T-helper 2 cell treated with Interferon-gamma antibody and Interleukin-4, amounts not matched to agents 5 μg/mL and 100 μg/mL, for 36 hours (primary cell): ENCODE data around the gene C1QTNF5.

ENCODE experiments used
- DNase-seq: peaks from one replicate; pipeline ENCODE4 v3.0.0; 2021; ENCODE audit warnings: low spot score
- H3K27ac Mint-ChIP-seq: one replicate; pipeline ENCODE4 v1.8.0; 2021; ENCODE audit warnings: mild to moderate bottlenecking, mixed read lengths
- H3K27me3 Mint-ChIP-seq: one replicate; pipeline ENCODE4 v1.8.0; 2021; ENCODE audit warnings: low read depth, mixed read lengths
- H3K36me3 Mint-ChIP-seq: one replicate; pipeline ENCODE4 v1.8.0; 2021; ENCODE audit warnings: low read depth, mixed read lengths
- H3K4me1 Mint-ChIP-seq: one replicate; pipeline ENCODE4 v1.8.0; 2021; ENCODE audit warnings: low read depth, mixed read lengths
- H3K4me3 Mint-ChIP-seq: one replicate; pipeline ENCODE4 v1.8.0; 2022; ENCODE audit warnings: mild to moderate bottlenecking, moderate library complexity, mixed read lengths
- H3K9me3 Mint-ChIP-seq: one replicate; pipeline ENCODE4 v1.8.0; 2021; ENCODE audit warnings: mixed read lengths

C1QTNF5 gene

DNA sequence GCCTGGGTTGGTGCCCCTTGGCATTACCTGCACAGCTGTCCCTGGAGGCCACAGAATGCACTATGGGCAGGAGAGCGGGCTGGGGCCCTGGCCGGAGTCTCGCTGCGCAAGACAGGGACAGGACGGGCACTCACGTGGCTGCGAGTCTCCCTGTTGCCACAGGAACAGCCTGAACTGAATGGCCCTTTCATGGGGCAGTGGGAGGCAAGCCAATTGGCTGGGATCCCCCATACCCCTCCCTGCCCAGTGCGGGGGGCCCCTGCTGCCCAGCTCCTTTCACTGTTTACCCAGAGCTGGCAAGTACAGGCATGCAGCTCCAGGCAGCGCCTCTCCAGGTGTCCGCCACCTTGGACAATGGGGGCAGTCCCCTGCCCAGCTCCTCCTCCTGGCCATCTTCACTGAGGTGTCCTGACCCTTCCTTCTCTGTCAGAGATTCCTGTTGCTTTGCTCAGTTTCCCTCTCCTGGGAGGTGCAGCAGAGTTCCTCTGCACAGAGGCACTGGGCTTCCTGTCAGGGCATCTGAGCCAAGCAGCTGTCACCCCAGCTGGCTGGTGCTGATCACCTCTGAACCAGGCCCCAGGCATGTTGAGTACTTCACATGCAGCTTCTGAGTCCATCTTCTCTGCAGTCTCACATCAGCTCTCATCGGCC is 35.6 kb upstream of the C1QTNF5 start:
- Mint-ChIP-seq H3K4me1 (peaks cover 6% of the 10 kb centered on the region), H3K36me3 (no peaks in the 10 kb centered on the region), H3K4me3 (no peak overlapping the region), H3K27ac (no peak overlapping the region), H3K9me3 (no peaks in the 10 kb centered on the region), H3K27me3 (no peaks in the 10 kb centered on the region)
- DNase-seq = no peak

DNA sequence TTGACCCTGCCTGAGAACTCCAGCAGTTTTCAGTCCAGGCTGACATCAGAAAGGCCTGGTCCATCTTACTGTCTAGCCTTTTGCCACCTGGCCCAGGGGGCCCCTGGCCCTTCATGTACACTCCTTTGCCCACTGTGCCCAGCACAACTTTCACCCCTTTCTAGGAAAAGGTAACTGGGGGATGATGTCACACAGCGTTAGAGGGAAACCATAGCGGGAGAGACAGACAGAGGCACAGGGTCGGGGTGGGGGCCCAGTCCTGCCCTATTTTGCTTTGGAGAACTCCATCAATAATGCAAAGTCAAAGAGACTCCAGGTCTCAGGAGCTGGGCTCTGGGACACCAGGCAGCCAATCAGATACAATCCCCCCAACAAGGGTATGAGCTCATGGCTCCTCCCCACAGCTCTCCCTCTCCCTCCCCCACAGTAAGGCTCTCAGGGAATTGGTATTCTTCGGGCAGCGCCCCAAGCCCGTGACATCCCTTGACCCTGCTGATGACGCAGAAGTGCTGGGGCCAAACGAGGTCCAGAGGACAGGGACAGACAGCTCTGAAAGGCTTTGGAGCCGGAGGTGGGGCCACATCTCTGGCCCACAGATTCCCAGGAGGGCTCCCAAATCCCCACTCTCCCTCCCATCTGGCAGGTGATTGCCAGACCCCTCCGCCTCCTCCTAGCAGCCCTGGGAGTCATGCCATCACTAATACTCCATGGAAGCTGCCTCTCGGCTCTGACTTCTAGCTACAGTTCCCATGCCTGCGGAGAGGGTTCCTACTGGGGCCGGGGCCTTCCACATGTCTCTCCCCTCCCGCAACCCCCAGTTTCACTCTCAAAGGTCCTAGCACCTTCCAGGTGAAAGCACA is 34.9 kb upstream of the C1QTNF5 start:
- no peaks in the 10 kb centered on the region for H3K9me3 Mint-ChIP-seq
- H3K4me1 Mint-ChIP-seq = no peaks in the 10 kb centered on the region
- no peak overlapping the region for H3K4me3 Mint-ChIP-seq
- H3K27ac Mint-ChIP-seq = no peak overlapping the region
- no peaks in the 10 kb centered on the region for H3K27me3 Mint-ChIP-seq
- H3K36me3 Mint-ChIP-seq = no peaks in the 10 kb centered on the region
- no peak for DNase-seq

DNA sequence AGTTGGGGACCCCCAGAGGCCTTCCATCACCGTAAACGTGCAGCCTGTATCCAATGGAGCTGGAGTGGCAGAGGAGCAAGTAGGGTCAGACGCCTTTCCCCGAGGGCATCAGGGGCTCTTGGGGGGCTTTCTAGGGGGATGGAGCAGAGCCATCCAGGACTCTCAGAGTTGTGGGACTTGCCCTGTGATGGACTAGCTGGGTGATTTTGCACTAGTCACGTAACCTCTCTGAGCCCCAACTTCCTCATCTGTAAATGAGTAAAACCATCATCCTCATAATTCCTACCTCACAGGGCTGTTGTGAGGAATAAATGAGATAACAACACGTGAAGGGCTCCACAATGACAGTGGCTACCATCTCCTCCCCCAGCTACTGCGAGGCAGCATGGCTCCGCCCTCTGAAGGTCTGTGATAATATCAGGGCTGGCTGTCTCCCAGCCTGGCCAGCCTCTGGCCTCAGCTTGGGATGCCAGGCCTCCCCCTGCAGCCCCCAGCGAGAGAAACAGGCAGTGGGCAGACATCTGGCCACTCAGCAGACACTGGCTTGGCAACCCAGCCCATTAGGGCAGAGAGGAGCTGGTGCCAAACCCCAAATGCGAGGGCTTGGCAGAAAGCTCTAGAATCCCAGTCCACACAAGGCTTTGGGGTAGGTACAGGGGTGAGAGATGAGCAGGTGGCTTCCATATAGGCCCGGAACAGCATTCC is 34.1 kb upstream of the C1QTNF5 start:
- H3K36me3 Mint-ChIP-seq = no peaks in the 10 kb centered on the region
- DNase-seq = no peak
- H3K4me3 Mint-ChIP-seq = no peak overlapping the region
- no peaks in the 10 kb centered on the region for H3K4me1 Mint-ChIP-seq
- no peaks in the 10 kb centered on the region for H3K27me3 Mint-ChIP-seq
- no peaks in the 10 kb centered on the region for H3K9me3 Mint-ChIP-seq
- H3K27ac Mint-ChIP-seq = no peak overlapping the region

DNA sequence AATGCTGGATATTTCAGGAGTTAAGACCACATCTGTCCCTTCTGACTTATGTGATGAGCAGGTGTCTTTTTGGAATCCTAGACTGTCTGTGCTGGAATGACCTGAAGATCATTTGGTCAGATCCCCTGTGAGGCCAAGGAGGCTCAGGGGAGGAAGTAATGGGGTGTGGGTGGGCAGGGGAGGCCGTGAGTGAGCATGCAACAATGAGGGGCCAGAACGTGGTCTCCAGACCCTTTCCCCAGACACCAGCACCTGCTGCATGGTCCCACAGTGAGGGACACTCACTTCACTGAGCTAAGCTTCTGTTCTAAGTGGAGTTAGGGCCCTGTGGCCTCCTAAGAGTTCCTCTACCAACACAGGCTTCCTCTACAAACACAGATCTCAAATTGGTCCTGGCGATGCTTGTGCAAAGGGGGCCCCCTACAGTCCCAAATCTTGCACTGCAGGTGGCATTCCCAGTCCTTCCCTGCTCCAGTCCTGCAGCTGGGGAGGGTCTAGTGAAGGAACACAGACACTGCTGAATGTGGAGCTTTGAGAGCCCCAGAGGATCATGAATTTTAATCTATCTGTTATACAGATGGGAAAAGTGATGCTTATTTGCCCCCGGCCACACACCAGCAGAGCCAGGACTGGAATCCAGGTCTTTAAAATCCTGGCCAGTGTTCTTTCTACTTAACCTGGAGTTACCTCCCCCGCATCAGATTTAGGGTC is 33.4 kb upstream of the C1QTNF5 start:
- no peaks in the 10 kb centered on the region for H3K9me3 Mint-ChIP-seq
- no peaks in the 10 kb centered on the region for H3K27me3 Mint-ChIP-seq
- no peak overlapping the region for H3K4me3 Mint-ChIP-seq

DNA sequence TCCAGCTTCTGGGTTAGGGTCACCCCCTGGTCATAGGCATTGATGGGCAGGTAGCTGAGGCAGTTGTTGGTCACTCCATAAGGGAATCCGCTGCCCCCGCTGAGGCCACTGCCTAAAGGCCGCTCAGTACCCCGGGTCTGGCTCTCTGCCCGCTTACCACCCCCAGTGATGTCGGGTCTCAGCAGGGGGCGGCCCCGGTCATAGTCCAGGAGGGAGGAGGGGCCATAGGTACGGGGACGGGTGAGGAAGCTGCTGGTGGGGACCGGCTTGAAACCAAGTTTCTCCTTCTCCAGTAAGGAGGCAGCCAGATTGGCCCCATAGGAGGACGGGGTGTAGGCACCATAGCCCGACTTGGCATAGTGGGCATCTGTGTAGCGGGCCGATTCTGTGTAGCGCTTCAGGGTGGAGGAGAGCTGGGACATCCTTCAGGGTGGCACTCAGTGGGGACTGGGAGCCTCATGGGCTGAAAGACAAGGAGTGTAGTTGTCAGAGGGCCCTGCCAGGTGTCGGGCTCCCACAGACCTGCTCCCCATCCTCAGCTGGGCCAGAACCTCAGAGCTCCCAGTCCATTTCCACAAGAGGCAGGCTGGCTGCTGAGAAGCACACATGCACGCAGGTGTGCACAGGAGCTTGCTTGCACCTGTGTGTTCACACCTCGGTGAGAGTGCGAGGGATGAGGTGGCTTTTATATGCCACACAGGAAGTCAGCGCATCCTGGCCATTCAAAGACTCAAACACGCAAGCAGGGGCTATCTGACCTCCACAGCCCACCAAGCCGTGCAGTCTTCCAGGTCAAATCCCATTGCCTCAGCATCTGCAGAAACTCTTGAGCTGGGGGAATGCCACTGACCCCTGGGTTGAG is 32.6 kb upstream of the C1QTNF5 start:
- Mint-ChIP-seq H3K4me1 (no peaks in the 10 kb centered on the region), H3K9me3 (no peaks in the 10 kb centered on the region), H3K27ac (no peak overlapping the region), H3K36me3 (no peaks in the 10 kb centered on the region), H3K4me3 (no peak overlapping the region), H3K27me3 (no peaks in the 10 kb centered on the region)
- no peak for DNase-seq

More for the DNA sequence above, 33.4 kb upstream of the C1QTNF5 start:
- no peak for DNase-seq
- Mint-ChIP-seq H3K27ac (no peak overlapping the region), H3K4me1 (no peaks in the 10 kb centered on the region), H3K36me3 (no peaks in the 10 kb centered on the region)

DNA sequence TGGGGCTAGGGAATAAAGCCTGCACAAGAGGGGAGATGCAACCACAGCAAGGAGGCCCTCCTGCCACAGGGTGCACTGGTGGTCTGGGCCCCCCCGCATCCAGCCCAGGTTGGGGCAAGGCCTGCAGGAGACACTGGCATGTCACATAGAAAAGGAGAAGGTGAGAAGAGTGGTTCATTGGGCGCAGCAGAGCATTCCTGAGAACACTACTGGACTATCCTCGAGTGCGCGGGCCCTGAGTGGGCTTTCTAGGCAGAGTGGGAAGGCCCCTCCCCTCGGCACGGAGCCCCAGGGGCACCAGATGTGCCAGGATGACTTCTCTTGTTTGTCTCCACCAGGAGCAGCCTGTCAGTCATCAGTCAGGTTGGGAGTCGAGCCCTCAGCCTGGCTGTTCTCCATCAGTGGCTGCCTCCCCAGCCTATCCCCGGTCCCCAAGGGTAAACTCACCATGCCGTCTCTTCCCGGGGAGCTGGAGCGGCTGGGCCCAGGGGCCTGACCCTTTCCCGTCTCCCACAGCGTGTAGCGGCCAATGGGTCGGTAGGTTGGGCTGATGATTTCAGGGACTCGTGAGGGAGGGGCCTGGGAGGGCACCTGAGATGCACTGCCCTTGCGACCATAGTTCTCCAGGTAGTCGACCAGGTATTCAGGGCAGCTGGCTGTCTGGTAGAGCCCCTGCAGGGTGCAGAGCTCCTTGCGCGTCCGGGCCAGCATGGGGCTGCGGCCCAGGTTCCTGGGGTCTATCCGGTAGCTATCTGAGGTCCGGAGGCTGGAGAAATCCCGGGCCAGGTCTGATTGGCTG is 31.8 kb upstream of the C1QTNF5 start:
- H3K9me3 Mint-ChIP-seq = no peaks in the 10 kb centered on the region
- H3K27ac Mint-ChIP-seq = no peak overlapping the region
- no peak overlapping the region for H3K4me3 Mint-ChIP-seq
- no peaks in the 10 kb centered on the region for H3K4me1 Mint-ChIP-seq
- no peaks in the 10 kb centered on the region for H3K27me3 Mint-ChIP-seq
- DNase-seq = no peak
- no peaks in the 10 kb centered on the region for H3K36me3 Mint-ChIP-seq

DNA sequence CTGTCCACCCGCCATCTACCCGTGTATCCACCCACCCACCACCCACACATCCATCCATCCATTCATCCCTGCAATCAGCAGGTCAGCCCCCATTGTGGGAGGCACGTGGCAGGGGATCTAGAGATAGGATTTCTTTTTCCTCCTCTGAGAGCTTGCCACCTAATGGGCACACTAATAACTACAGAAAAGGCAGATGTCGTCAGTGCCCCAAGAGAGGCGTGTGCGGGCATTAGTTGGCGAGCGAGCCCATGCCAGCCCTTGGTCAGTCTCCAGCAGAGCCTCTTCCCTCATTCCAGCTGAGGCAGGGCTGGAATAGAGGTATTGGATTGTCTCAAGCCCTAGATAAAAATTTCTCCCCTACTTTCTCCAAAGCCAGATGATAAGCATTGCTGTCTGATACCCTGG is 31.1 kb upstream of the C1QTNF5 start:
- no peaks in the 10 kb centered on the region for H3K9me3 Mint-ChIP-seq
- H3K4me3 Mint-ChIP-seq = no peak overlapping the region
- peaks cover 3% of the 10 kb centered on the region for H3K27me3 Mint-ChIP-seq
- DNase-seq = no peak
- H3K4me1 Mint-ChIP-seq = no peaks in the 10 kb centered on the region
- H3K36me3 Mint-ChIP-seq = no peaks in the 10 kb centered on the region
- no peak overlapping the region for H3K27ac Mint-ChIP-seq

DNA sequence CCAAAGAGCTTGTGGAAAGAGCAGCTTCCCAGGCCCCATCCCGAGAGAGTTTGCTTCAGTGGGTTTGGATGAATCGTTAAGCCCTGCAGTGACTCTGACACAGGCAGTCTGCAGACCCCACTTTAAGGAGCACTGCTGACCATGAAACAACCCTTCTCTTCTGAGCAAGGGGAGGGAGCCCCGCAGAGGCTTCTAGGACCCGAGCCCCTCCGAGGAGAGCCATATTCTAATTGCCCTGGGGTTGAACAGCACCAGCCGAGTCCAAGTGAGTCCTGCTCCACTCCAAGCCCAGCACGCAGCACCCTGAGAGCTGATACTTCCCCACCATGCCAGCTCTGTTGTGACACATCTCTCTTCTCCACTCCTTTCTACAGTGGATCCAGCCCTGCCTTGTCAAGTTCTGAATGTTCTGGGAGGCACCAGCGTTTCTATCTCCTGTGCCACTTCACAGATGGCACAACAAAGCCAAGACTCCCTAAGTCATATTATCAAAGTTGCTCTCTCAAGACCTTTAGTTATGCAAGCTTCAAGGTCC is 30.5 kb upstream of the C1QTNF5 start:
- Mint-ChIP-seq H3K9me3 (no peaks in the 10 kb centered on the region), H3K4me1 (no peaks in the 10 kb centered on the region), H3K4me3 (no peak overlapping the region), H3K27me3 (peaks cover 10% of the 10 kb centered on the region), H3K27ac (no peak overlapping the region), H3K36me3 (no peaks in the 10 kb centered on the region)
- DNase-seq = no peak

DNA sequence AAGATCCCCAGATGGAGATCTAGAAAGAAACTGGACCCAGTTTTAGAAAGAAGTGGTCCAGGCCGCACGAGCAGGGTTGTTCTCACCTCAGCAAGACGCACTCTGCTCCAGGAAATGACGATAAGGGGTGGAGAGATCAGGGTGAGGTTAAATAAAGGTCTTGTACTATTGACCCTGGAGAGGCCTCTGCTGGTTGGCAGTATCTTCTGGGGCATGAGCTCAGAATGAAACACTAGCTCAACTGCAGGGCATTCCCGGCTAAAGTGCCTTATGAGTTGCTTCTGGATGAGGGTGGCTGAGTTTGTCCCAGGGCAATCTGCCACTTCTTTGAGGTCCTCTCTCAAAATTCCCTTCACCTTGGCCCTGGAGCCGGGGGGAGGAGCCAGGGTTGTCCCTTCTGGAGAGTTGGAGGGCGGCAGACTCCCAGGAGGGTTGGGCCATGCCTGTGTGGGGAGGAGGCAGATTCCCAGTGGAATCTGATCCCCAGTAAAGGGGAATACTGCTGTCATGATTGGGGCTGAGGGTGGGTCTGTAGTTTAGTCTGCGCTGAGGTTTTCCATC is 29.9 kb upstream of the C1QTNF5 start:
- Mint-ChIP-seq H3K4me1 (no peaks in the 10 kb centered on the region), H3K9me3 (no peaks in the 10 kb centered on the region), H3K4me3 (no peak overlapping the region), H3K27me3 (peaks cover 12% of the 10 kb centered on the region), H3K27ac (no peak overlapping the region), H3K36me3 (no peaks in the 10 kb centered on the region)
- DNase-seq = no peak

DNA sequence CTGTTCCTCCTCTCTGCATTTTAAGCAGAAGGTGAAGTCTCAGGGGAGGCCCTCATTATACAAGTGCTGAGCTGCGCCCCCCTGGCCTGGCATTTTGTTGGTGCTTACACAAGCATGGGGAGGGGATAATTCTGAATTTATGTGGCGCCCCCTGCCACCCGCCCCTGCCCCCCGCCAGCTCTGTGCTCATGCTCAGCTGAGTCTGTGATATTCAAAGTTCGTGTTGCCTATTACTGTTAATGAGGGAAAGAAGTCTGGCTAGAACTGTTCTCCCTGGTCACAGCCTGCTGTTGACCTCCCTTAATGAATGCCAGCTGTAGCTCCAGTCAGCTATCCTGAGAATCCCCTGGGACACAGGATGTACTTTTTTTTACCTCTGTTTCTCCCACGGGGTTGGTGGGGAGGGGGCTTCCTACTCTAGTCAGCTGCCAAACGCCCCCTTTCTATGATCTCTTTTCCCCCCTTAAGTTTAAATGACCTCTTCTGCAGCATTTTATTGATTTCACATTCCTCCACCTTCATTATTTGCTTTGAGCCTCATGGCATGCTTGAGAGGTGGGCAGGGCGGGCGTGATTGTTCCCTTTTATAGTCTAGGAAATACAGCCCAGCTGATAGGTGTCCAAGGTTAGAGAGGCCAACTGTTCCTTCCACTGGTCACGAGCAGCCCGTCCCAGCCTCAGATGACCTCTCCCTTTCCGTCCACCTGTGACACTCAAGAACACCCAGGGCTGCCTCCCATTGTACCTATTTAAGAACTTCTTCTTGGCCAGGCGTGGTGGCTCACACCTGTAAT is 28.6 kb upstream of the C1QTNF5 start:
- Mint-ChIP-seq H3K4me1 (peaks cover 2% of the 10 kb centered on the region), H3K27ac (no peak overlapping the region), H3K27me3 (peaks cover 25% of the 10 kb centered on the region), H3K4me3 (no peak overlapping the region), H3K9me3 (no peaks in the 10 kb centered on the region), H3K36me3 (no peaks in the 10 kb centered on the region)
- DNase-seq = no peak

DNA sequence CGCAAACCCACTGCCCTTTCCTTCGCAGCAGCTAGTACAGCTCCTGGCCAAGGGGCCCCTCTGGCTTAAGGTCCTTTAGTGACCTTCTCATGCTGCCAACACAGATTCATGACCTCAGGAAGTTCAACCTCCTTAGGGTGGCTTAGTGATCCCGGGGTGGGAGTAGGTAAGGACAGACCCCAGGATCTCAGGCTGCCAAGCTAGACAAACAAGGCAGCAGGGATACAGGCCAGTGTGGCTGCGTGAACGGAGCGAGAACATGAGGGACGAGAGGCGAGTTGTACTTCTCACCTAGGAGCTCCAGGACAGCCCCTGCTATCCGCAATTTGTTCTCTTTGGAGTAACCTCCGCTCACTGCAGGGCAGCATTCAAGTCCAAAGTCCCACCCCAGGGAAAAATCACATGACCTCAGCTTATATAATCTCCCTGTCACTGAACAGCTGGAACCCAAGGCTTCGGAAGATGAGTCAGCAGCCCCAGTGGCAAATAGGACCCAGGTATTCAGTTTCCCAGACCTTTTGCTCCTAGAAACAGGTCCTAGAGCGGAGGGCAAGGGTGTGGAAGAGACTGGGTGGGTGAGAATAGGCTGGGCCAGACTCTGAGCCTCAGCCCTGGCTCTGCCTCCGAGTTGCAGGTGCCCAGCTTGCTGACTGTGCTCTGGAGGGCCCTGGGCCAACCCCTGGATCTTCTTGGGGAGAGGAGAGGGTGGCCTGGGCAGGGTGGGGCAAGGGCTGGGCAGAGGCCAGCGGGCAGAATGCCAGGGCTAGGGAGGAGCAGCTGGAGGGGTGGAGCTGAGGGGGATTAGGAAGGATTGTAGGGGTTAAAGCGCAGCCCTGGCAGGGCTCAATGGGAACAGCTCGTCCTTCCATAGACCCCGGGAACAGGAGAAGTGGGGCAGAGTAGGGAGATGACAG is 27.7 kb upstream of the C1QTNF5 start:
- Mint-ChIP-seq H3K4me3 (no peak overlapping the region), H3K36me3 (no peaks in the 10 kb centered on the region), H3K9me3 (no peaks in the 10 kb centered on the region), H3K4me1 (peaks cover 2% of the 10 kb centered on the region), H3K27me3 (peaks cover 25% of the 10 kb centered on the region), H3K27ac (no peak overlapping the region)
- no peak for DNase-seq
